Measurements from ENCODE around the gene C18orf32.
"Not testable (repeated sequence)": the region's sequence is repeated elsewhere in the genome, so short reads cannot be mapped to it uniquely, and the experiment has no call there.

Gene C18orf32

GRCh38 chr18:49467599-49467998, 19.4 kb downstream of the C18orf32 start:
- no peak for DNase-seq (ENCODE audit: low read depth in 2 of 2)

DNA sequence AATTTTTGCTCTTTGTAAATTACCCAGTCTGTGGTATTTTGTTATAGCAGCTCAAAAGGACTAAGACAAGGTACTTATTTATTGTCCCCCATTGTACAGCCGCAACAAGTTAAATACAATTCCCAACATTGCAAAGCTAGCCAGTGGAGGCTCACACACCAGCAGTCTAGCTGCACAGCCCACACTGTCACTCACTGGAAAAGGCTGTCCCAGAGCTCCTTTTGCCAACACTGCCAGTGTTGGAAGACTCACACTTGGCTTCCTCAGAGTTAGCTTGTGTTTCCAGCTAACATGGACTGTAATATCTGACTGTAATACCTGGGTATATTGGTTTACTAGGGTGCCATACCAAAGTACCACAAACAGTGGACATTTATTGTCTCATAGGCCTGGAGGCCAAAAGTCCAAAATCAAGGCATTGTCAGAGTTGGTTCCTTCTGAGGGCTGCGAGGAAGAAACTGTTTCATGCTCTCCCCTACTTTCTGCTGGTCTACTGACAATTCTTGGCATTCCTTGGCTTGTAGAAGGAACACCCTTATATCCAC, 19.9 kb downstream of the C18orf32 start:
- no peak for DNase-seq (ENCODE audit: low read depth in 2 of 2)

- no peak for DNase-seq (ENCODE audit: low read depth in 2 of 2)
Observed at GRCh38 chr18:49464718-49465598, 22.1 kb downstream of the C18orf32 start.

- DNase-seq (ENCODE audit: low read depth in 2 of 2) = no peak
Observed at GRCh38 chr18:49461602-49461977, 25.4 kb downstream of the C18orf32 start.

DNA sequence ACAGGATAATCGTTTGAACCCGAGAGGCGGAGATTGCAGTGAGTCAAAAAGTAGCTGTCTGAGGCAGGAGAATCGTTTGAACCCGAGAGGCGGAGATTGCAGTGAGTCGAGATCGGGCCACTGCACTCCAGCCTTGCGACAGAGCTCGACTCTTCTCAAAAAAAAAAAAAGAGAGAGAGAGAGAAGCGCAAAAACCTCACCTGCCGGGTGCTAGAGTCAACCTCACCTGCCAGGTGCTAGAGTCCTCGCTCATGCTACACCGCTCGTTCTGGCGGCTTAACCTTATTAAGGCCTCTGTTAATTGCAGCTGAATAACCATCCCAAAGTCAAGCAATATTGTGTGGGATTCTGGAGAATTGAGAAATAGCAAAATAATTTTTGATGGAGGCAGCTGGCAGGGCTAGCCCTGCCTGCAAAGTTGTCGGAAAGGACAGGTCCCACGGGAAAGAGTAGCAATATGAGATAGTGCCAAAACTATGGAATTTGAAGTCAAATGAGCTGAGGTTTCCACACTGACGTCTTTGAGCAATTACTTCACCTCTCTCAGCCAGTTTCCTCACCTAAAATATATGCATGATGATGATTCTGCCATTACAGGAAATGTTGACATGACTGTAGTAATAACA, 25.9 kb downstream of the C18orf32 start:
- no peak for DNase-seq (ENCODE audit: low read depth in 2 of 2)

DNA sequence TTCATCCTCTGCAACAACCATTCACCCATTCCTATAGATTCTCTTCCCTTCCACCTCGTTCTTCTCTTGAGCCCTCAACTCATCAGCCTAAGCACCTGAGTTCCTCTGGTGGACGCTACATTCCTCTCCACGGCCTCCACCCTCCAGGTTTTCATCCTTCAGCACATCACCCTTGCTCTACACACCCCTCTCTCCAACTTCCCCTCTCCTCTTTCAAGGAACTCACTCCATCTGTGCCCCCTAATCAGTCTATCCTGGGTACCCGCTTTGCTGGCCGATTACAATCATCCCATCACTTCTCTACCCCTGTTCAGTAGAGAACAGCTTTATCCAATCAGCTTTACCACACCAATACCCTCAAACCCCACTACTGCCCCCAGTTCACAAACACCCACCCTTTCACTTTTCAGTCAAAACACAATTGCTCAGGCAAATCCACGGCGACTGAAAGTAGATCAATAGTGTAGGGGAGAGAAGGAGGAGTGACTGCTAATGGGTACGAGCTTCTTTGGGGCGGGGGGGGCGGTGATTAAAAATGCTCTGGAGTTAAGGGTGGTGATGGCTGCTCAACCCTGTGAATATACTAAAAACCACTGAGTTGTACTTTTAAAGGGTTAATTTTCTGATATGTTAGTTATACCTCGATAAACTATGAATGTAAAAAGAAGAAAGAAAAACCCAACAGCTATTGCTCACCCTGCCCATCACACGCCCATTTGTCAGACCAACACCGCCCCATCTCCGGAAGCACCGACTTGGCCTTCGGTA, 27.4 kb downstream of the C18orf32 start:
- no peak for DNase-seq (ENCODE audit: low read depth in 2 of 2)

- no peak for DNase-seq (ENCODE audit: low read depth in 2 of 2)
Observed at GRCh38 chr18:49457616-49458015, 29.4 kb downstream of the C18orf32 start.

DNA sequence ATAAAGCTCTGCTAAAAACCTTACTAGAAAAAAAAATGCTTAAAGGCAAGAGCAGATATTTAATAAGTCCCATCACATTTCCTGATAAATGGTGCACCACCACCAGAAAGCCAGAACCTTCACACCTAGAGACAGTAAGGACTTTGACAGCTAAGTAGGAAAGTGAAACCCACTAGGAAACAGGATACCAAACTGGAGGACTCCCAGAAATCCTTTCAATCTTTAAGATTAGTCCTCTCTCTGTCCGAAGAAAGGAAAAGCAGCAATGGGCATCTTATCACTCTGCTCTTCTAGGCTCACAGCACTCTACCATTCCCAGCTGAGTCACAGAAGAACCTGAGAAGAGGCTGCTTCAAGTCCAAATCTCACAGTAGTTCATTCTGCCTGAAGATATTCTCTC, 30.2 kb downstream of the C18orf32 start:
- no peak for DNase-seq (ENCODE audit: low read depth in 2 of 2)

DNA sequence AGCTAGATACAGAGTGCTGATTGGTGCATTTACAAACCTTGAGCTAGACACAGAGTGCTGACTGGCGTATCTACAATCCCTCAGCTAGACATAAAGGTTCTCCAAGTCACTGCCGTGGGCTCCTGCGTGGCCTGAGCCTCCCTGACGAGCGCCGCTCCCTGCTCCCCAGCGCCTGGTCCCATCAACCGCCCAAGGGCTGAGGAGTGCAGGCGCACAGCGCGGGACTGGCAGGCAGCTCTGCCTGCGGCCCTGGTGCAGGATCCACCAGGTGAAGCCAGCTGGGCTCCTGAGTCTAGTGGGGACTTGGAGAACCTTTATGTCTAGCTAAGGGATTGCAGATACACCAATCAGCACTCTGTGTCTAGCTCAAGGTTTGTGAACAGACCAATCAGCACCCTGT, 34.5 kb downstream of the C18orf32 start:
- DNase-seq (ENCODE audit: low read depth in 2 of 2) = not testable (repeated sequence)

DNA sequence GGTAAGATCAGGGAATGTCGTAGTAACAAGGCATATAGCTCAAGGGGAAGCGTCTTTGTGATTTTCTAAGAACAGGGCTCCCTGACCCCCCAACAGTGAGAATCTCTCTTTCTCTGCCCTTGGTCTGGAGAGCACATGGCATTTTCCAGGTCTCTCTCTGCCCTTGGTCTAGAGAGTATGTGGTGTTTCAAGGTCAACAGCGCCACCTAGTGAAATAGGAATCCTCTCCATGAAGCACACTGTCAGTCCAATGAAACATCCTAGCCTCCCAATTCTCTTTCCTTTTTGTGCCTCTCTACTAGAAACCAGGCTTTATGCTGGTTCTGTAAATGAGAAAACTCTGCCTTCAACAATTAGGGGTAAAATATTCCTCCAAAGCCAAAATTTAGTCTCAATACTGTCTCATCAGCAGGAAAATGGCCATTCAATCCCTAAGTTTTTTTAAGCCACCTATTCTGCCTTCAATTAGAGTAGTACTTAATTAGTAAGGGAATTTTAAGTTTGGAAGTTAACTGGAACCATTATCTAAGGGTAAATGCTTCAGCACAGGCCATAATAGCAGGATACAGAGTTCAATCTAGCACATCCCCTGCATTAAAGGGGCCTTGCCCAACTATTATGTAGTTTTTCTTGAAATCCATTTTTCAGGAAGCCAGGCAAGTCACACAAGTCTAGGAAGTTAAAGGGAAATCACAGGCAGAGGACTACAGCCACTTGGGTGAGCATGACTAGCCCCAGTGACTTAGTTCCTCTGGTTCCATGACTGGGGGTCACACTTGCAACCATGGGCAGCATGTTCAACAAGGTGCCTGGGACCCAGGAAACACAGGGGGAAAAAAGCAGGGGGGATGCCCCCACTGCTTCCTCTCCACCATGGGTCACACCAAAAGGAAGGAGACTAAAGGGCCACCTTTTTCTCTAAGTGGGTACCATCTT, 39.0 kb downstream of the C18orf32 start:
- no peak for DNase-seq (ENCODE audit: low read depth in 2 of 2)

DNA sequence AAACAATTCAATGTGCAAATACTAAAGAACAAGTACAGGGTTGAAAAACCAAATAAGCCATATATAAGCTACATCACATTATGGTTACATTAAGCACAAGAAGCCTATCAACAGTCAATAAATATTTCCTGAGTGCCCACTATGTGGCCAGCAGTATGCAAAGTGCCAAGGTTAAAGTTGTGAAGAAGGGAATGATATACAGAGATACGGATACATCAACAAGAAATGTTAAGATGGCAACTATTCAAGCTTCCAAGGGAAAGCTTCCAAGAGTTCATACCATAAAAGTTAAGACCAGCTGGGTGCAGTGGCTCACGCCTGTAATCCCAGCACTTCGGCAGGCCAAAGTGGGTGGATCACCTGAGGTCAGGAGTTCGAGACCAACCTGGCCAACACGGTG, 40.6 kb downstream of the C18orf32 start:
- DNase-seq (ENCODE audit: low read depth in 2 of 2) = no peak

GRCh38 chr18:49444581-49444980, 42.5 kb downstream of the C18orf32 start:
- peak in 1 of 2 experiments; percentile 32 for DNase-seq (ENCODE audit: low read depth in 2 of 2)

GRCh38 chr18:49443837-49444236, 43.2 kb downstream of the C18orf32 start:
- DNase-seq (ENCODE audit: low read depth in 2 of 2) = no peak

GRCh38 chr18:49441338-49441938, 45.6 kb downstream of the C18orf32 start:
- no peak for DNase-seq (ENCODE audit: low read depth in 2 of 2)

GRCh38 chr18:49435170-49435569, 51.9 kb downstream of the C18orf32 start:
- DNase-seq (ENCODE audit: low read depth in 2 of 2) = no peak

DNA sequence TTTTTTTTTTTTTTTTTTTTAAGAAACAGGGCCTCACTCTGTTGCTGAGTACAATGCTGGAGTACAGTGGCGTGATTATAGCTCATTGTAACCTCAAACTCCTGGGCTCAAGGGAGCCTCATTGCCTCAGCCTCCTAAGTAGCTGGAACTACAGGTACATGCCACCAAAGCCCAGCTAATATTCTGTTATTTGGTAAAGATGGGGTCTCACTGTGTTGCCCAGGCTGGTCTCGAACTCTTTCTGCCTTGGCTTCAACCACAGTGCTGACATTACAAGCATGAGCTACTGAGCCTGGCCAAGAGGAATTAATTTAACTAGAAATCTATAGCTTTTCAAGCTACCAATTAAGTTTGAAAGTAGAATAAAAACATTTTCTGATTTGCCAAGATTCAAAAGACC, 54.4 kb downstream of the C18orf32 start:
- no peak for DNase-seq (ENCODE audit: low read depth in 2 of 2)

- no peak for DNase-seq (ENCODE audit: low read depth in 2 of 2)
Observed at GRCh38 chr18:49431165-49431962, 55.7 kb downstream of the C18orf32 start.
